Gastrocnemius medialis (tissue), 4 donors: ENCODE results near the gene SIGLEC9.

Source experiments
- POLR2A ChIP-seq, 2 donors: fragments of 450-650 bp; IDR thresholded peaks; one replicate each; pipeline ENCODE4 v1.6.1; 2017; ENCODE audit warnings: antibody characterized with exemption in 2 of 2, mild to moderate bottlenecking in 2 of 2, moderate library complexity in 2 of 2
- TF ChIP-seq, protein P1 (sequence below), 5 experiments: fragments of 450-650 bp in 3 of 5; fragments of 200-600 bp in 2 of 5; sonication (generic) in 2 of 5; IDR thresholded peaks in 4 of 5; conservative IDR thresholded peaks in 1 of 5; 1 replicate in 4 of 5; 2 replicates in 1 of 5; pipeline ENCODE4 v1.5.1; 2016 to 2019; ENCODE audit warnings: antibody characterized with exemption in 5 of 5, mild to moderate bottlenecking in 3 of 5, moderate library complexity in 3 of 5

DNA sequence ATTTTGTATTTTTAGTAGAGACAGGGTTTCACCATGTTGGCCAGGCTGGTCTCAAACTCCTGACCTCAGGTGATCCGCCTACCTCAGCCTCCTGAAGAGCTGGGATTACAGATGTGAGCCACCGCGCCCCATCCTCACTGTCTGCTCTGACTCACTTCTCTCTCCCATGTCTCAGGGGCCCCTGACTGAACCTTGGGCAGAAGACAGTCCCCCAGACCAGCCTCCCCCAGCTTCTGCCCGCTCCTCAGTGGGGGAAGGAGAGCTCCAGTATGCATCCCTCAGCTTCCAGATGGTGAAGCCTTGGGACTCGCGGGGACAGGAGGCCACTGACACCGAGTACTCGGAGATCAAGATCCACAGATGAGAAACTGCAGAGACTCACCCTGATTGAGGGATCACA lies 5.0 kb downstream of the SIGLEC9 start:
- TF ChIP-seq, protein P1, sequence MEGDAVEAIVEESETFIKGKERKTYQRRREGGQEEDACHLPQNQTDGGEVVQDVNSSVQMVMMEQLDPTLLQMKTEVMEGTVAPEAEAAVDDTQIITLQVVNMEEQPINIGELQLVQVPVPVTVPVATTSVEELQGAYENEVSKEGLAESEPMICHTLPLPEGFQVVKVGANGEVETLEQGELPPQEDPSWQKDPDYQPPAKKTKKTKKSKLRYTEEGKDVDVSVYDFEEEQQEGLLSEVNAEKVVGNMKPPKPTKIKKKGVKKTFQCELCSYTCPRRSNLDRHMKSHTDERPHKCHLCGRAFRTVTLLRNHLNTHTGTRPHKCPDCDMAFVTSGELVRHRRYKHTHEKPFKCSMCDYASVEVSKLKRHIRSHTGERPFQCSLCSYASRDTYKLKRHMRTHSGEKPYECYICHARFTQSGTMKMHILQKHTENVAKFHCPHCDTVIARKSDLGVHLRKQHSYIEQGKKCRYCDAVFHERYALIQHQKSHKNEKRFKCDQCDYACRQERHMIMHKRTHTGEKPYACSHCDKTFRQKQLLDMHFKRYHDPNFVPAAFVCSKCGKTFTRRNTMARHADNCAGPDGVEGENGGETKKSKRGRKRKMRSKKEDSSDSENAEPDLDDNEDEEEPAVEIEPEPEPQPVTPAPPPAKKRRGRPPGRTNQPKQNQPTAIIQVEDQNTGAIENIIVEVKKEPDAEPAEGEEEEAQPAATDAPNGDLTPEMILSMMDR (IDR thresholded peaks at IDR 0.05 in 4 of 5, conservative IDR thresholded peaks at IDR 0.05 in 1 of 5): no peak
- no peak for TF ChIP-seq POLR2A (IDR thresholded peaks at IDR 0.05)
